Measurements from ENCODE around the gene DAPP1. TPM values are rescaled to one million over a fixed set of nuclear protein-coding genes. Genes with fewer than 3 reads are reported as not detected.

Gene DAPP1
- total and polyA plus RNA-seq, 10 of the 15 experiments (the other 5 are each of a cell fraction or from before 2014, with no cell fraction given), result 46.5 to 147 (median 74.2) TPM

- Histone ChIP-seq H3K36me3 (ENCODE audit: control insufficient read depth in 2 of 2, insufficient read depth in 2 of 2, low read length in 1 of 2) (no peaks in the 10 kb centered on the region), H3K27me3 (replicated peaks in 1 of 2; ENCODE audit: control insufficient read depth in 2 of 2, insufficient read depth in 2 of 2, low read length in 1 of 2) (no peaks in the 10 kb centered on the region; a peak in 1 of 4 replicates), H3K4me2 (ENCODE audit: control insufficient read depth, insufficient read depth) (no peak overlapping the region), H3K4me1 (ENCODE audit: control insufficient read depth, insufficient read depth, low read length) (peaks cover under 1% of the 10 kb centered on the region; the same call in 1 of the 2 replicates), H3K27ac (ENCODE audit: control insufficient read depth, insufficient read depth) (no peak overlapping the region), H3K79me2 (ENCODE audit: control insufficient read depth, insufficient read depth, low read length) (no peaks in the 10 kb centered on the region), H3K9me3 (replicated peaks; ENCODE audit: control insufficient read depth, insufficient read depth, low read length) (no peaks in the 10 kb centered on the region), H4K20me1 (ENCODE audit: control insufficient read depth, insufficient read depth) (no peaks in the 10 kb centered on the region), H3K9ac (ENCODE audit: control insufficient read depth, insufficient read depth, low read length) (no peak overlapping the region), H2AFZ (ENCODE audit: control insufficient read depth, low read depth, low read length) (no peak overlapping the region), H3K4me3 (no peak overlapping the region)
- SMC1A ChIA-PET (ENCODE audit: uncharacterized antibody, unreplicated experiment), result interaction anchor here (0.7 to 1.2 kb wide), 5 partner anchors 13 to 225 kb away, joined by 3 read pairs; partner anchors contain the start of gene DAPP1
- DNase-seq (ENCODE audit: low read depth, low spot score) (no peak), FAIRE-seq (no peak), ATAC-seq (no peak)
- RAD21 ChIA-PET (ENCODE audit: unreplicated experiment), result interaction anchor here (0.6 to 0.9 kb wide), 2 partner anchors 240 to 279 kb away, joined by 3 read pairs; no protein-coding TSS in a partner anchor
- CTCF ChIA-PET, result interaction anchor here (0.9 to 2.4 kb wide), 3 partner anchors 8 to 81 kb away, joined by 3 to 11 read pairs (median 10); no protein-coding TSS in a partner anchor
- WGBS (ENCODE audit: insufficient coverage, insufficient replicate concordance, low lambda C conversion rate, missing lambda C conversion rate), result 30% methylated on average over 4 of the region's 4 CpGs
- no TSS peak for BruUV-seq (replicated peaks)
- POLR2A ChIA-PET, result no interaction called here
- intact Hi-C loops (cut with micrococcal nuclease; ENCODE audit: unreplicated experiment) (no loop called here), in situ Hi-C loops (cut with MboI) (no loop called here)
- no peak for TF ChIP-seq NBN (IDR thresholded peaks at IDR 0.05)
- no peak for TF ChIP-seq IKZF2 (IDR thresholded peaks at IDR 0.05)
- no peak for TF ChIP-seq HDAC2 (IDR thresholded peaks at IDR 0.05)
- TF ChIP-seq NR2F1 (conservative IDR thresholded peaks at IDR 0.05), result no peak
- no peak for TF ChIP-seq MXI1 (IDR thresholded peaks at IDR 0.05; ENCODE audit: low read depth, low read length)
- no peak for TF ChIP-seq MEF2B (IDR thresholded peaks at IDR 0.05; ENCODE audit: partially characterized antibody, poor library complexity, severe bottlenecking)
- TF ChIP-seq STAT1 (conservative IDR thresholded peaks at IDR 0.05), result no peak
- TF ChIP-seq SUPT20H (IDR thresholded peaks at IDR 0.05; ENCODE audit: borderline replicate concordance, control insufficient read depth, low read depth, low read length), result no peak
- no peak for TF ChIP-seq TARDBP (IDR thresholded peaks at IDR 0.05; ENCODE audit: borderline replicate concordance)
- no peak for TF ChIP-seq NKRF (conservative IDR thresholded peaks at IDR 0.05)
- TF ChIP-seq SUZ12 (IDR thresholded peaks at IDR 0.05; ENCODE audit: unreplicated experiment), result no peak
- TF ChIP-seq IKZF1 (conservative IDR thresholded peaks at IDR 0.05), result no peak
- TF ChIP-seq RELB (IDR thresholded peaks at IDR 0.05; ENCODE audit: low read depth), result no peak
- TF ChIP-seq FOXM1 (IDR thresholded peaks at IDR 0.05; ENCODE audit: low read depth, low read length), result no peak
- no peak for TF ChIP-seq EZH2 (IDR thresholded peaks at IDR 0.05; ENCODE audit: borderline replicate concordance, control insufficient read depth, low read depth, low read length)
- no peak for TF ChIP-seq E2F4 (IDR thresholded peaks at IDR 0.05; ENCODE audit: low read depth, low read length)
Observed at GRCh38 chr4:99803566-99804101, 13.0 kb upstream of the DAPP1 start.
